Inflammatory macrophage treated with lipopolysaccharide for 4 hours (primary cell): ENCODE measurements around the gene SERPING1.

Experiments used
- DNase-seq: peaks from one replicate; pipeline ENCODE4 v3.0.0-alpha.2; 2020

Gene SERPING1

DNA sequence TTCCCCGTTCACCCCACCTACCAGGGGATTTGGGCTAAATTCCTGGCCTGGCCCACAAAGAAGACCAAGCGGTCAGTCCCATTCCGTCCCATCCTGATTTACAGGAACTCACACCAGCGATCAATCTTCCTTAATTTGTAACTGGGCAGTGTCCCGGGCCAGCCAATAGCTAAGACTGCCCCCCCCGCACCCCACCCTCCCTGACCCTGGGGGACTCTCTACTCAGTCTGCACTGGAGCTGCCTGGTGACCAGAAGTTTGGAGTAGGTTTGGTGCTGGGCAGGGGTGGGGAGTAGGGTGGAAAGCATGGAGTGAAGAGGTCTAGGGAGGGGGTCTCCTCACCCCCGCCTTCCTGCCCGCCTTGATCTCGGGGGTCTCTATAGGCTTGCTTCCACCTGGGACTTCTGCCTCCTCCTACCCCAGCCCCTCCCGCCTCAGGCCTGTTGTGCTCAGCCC lies at the start of gene SERPING1:
SERPING1 (plus strand) TSS at position 225 of the 455 bp plus-strand sequence. CDS start 586 bp downstream, outside the sequence.
- no peak for DNase-seq

DNA sequence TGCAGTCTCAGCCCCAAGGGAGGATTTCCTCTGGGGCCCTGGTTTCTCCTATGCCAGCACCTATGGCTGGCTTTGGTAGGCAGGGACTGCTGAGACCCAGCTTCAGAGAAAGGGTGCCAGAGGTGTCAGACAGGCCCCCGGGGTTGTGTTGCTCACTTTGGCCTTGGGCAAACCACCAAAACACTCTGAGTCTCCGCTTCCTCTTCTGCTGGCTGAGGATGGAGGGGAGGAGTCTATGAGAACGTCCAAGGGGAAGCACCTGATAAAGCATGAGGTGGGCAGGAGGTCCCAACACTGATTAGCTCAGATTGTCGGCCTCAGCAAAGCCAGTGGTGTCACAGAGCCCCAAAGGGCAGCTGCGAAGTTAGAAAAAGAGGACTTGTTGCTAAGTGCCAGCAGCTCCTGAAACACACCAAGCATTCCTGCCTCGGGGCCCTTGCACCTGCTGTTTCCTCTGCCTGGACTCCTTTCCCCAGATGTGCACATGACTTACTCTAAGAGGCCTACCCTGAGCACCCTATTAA lies 49.6 kb upstream of the SERPING1 start:
- DNase-seq, result peak; percentile 55

DNA sequence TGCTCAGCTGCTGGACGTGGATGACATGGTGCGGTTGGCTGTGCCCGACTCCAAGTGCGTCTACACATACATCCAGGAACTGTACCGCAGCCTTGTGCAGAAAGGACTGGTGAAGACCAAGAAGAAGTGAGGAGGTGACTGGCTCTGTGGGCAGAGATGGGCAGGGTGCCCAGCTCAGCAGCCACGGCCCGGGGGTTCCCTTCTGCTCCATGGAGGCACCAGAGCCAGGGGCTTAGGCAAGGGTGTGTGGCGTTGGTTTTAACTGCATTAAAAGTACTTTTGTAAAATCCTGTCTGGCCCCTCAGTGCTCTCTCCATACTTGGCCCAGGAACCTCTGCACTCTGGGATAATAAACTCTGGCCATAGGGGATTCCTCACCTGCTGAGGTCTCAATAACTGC lies 47.5 kb upstream of the SERPING1 start:
- DNase-seq, result no peak

DNA sequence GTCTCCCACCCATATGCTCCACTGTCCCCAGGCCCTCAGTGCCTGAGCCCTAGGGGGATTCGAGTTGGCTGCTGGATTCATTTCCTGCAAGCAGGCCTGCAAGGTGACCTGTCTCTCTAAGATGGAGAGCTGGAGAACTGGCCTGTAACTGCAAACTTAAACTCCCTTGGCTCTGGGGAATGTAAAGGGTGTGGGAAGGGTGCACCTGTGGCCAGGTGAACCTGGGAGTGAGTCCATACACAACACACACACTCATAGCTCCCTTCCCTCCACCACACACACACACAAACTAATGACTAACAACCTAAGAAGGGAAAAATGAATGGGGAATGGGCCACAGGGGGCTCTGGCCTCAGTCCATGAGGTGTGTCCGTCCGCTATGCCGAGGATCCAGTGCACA lies 45.5 kb upstream of the SERPING1 start:
- no peak for DNase-seq

DNA sequence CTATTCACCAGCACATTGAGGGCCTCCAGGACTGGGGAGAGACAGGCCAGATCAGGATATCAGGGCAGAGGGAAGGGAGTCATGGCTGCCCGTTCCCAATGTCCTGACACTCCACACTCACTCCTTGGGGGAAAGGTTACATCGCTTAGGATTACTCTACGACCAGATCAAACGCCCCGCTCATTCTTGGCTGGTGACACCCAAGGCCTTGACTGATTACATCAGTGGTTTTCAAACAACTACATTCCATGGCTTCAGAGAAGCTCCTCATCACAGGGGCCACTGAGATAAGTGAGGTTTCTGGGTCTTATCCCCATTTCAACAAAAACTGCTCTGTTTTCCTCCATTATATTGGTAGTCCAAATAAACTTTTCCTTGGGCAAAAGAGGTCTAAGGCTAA lies 45.0 kb upstream of the SERPING1 start:
- DNase-seq, result no peak

DNA sequence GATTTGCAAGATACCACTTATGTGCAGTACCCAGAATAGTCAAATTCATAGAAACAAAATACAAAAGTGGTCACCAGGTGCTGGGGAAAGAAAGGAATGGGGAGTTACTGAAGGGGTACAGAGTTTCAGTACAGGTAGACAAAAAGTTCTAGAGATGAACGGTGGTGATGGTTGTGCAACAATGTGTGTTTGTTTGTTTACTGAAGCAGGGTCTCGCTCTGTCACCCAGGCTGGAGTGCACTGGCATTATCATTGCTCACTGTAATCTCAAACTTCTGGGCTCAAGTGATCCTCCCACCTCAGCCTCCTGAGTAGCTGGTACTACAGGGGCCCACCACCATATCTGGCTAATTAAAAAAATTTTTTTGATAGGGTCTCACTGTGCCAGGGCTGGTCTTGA lies 42.1 kb upstream of the SERPING1 start:
- DNase-seq, result no peak

DNA sequence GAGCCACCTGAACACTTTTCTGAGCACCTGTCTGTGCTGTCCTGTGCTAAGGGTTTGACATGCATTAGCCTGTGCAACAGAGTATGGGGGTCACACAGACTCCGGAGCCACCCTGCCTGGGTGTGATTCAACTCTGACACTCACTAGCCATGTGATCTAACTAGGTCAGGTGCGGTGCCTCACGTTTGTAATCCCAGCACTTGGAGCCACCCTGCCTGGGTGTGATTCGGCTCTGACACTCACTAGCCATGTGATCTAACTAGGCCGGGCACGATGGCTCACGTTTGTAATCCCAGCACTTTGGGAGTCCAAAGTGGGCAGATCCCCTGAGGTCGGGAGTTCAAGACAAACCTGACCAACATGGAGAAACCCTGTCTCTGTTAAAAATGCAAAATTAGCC lies 41.4 kb upstream of the SERPING1 start:
- no peak for DNase-seq

DNA sequence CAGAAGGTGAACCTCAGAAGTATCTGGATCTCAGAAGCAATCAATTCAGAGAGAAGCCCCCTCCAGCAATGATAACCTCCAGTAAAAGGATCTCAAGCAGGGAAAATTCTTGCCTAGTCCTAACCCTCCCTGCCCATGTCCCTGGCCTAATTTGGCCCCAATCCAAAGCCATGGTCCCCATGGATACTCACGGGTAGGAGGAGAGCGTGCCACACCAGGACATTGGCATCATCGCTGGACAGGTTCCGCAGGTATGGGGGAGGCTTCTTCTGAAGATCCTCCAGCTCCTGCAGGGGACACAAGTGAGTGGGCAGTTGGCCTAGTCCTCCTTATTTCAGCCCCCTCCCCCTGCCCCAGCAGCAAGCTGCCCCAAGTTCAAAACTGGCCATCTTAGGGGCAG lies 37.3 kb upstream of the SERPING1 start:
- DNase-seq, result no peak

DNA sequence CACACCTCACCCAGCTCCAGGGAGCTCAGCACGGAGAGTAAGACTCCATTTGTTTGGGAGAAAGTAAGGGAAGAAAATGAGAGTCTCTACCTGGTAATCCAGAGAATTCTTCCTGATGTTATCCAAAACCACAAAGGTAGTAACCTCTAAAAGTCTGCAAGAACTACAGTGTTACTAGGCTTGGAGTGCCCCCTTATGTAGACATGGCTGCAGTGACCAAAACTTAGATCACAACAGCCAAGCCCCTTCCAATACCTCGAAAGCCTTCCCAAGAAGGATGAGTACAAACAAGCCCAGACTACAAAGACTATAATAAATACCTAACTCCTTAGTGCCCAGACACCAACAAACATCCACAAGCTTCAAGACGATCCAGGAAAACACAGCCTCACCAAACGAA lies 34.9 kb upstream of the SERPING1 start:
- DNase-seq, result no peak

DNA sequence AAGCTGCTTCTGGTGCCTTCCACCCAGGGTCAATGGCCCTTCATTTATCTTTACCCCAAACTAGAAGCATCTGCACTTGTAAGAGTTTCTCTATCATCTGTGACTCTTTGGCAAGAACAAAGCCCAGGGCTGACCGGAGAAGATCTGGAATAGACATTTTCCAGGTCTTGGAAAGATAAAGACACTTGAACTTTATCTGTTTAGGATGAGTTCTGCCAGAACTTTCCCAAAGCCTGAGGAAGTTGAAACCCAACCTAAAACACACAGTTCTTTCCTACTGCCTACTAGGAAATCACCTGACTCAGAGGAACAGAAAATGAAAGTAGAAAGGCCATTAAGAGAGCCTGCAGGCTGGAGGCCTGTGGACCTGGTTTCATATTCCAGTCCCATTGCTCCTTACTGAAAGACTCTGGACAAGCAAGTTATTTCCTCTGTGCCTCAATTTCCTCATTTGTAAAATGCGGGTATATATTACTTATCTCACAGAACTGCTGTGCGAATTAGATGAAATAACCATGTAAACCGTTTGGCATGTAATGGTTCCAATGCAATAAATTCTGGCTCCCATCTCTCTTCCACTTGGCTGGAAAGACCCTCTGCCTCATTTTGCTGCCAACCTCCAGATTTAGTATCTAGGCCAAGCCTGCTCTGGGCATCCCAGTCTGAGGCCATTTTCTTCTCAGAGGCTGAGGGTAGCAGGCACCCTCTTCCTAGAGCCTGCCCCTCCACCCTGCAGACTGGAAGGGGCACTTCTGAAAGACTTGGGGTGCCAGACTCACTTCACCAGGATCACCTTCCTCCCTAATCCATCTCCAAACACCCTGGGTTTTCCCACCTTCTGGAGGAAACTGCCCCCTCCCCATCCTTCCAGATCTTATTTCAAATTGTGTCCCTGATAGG lies 31.2 kb upstream of the SERPING1 start:
- DNase-seq, result peak; percentile 92

DNA sequence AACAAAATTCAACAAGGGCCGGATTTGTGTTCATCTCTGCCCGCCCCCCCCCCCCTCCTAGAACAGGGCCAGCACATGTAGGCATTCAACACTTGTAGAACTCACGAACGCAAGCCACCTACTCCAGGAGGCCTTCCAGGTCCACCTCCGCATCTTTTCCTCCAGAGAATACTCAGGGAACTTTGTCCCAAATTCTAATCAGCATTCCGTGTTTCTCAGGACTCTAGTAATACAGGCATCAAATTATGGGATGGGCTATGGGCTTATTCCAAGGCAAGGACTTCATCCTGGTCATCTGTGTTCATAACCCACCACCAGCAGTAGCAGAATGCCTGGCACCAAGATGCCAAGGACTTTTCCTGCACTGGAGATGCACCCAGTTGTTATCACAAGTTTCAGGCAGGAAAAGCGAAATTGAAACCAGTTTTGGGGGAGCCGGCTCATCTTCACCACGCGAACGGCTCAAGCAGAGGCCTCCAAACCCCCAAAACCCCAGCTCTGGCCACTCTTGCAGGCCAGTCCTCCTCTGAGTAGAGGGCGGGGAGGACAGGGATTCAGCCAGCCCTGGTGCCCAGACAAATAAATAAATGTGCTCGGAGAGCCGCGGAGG lies 30.5 kb upstream of the SERPING1 start:
- DNase-seq, result peak; percentile 60

DNA sequence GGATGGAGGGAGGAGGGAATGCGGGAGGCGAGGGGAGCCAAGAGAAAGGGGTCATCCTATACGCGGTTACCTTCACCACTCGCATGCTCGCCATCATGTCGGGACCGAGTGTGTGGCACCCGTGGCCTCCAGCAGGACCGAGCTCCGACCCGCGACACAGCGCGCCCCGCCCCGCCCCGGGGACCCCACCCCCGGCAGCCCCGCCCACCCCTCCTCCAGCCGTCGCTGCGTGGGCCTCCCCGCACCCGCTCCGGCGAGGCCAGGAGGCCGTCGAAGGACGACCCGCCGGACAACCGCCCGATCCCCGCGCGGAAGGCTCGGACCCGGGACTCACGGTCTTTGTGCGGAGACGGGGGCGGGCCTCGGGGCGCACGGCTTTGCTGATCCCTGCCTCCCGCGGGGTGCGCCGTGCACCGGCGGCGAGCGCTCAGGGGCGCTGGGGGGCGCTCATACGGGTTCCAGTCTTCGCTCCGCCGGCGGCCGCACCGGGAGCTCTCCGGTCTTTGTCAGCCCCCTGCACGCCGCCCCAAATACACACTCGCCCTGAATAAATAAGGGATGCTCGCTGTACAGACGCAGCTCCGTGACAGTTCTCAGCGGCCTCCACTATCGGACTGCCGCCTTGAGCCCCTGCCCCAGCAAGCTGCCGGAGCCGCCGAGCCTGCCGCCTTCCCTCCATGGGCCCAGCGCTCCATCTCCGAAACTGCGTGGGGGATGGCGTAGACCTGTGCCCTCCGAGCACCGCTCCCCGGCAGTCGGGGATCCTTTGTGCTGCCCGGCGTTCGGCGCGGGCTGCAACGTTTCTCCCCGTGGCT lies 29.8 kb upstream of the SERPING1 start, which contains the start of gene UBE2L6:
UBE2L6 (minus strand) TSS at position 158 of the 815 bp plus-strand sequence; CDS start at position 97, 61 bp downstream.
- DNase-seq, result peak; percentile 63

DNA sequence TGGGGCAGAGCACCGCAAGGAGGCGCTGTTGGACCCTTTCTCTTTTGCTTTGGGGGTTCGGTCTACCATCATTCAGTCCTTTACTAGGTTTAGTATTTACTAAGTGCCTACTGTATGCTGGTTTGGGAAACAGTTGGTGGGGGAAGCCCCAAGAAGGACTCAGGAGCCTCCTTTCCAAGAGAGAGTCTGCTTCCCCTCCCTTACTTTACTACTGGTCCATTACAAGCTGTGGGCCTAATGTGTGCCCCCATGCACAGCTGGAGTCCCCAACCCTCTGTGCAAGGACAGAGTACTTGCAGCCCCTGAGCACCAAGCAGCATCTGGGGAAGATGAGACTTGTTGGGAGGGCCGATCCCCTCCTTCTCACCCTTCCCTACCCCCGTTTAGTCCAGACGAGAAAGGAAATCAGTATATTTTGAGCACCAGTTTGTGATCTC lies 29.1 kb upstream of the SERPING1 start:
- DNase-seq, result peak; percentile 84

DNA sequence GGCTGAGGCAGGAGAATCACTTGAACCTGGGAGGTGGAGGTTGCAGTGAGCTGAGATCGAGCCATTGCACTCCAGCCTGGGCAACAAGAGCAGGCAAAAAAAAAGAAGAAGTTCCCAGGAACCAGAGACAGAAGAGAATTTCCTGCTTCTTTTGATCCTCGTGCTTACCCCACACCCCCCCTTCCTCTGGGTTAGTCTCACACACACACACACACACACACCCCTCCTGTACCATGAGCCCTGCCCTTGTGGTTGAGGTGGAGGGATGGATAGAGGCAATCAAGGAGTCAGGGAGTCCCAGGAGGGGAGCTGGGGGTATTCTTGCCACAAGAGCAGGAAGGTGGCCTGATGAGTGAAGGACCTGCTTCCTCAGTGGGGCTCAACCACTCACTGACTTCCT lies 25.9 kb upstream of the SERPING1 start:
- peak; percentile 49 for DNase-seq

DNA sequence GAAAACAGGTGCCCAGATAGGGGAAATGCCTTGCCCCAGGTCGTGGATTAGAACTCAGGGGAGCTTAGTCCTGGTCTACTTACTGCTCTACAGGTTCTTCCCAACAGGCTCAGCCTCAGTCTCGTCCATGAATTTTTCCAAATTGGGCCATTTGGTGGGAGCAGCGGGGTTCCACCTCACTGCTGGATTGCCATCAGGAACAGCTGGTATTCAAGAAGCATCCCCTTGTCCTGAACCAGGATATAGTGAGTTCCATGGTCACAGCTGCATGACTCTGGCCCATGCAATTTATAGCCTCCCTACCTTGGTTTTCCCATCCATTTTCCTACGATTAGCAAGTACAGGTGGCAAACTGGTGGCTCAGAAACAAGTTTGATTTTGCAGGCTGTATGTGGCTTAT lies 23.4 kb upstream of the SERPING1 start:
- DNase-seq, result no peak

DNA sequence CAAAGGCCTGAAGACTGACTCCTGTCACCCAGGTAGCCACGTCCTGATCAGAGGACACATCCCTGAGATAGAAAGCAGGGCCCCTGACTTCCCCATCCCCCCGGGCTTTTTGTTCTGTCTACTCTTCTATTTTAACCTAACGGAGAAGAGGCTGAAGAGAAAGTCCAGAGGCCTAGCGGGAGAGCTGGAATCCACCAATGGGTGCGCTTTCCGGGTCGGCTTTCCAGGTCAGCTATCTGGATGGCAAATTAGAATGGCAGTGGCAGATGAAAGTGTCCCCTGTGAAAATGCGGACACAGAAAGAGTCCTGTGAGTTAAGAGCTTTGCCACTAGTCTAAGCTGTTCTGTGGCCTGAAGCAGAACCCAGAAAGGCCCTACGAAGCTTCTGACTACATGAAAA lies 13.1 kb upstream of the SERPING1 start:
- no peak for DNase-seq

DNA sequence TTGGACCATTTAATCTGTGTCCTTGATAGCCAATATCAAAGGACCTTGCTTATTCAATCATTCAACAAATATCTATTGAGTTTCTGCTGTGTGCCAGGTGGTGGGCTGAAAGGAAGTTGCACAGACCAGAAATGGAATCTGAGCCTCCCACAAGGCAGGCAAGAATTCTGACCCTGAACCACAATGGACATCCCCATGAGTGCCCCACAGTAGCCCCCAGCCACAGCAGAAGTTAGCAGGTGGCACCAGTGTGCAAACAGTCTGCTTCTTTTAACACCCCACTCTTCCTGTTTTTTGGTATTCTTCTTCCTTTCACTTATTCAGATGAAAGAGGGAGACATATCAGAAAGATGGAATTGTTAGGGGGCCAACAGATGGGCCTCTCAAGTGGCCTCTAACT lies 12.2 kb upstream of the SERPING1 start:
- DNase-seq, result peak; percentile 16

DNA sequence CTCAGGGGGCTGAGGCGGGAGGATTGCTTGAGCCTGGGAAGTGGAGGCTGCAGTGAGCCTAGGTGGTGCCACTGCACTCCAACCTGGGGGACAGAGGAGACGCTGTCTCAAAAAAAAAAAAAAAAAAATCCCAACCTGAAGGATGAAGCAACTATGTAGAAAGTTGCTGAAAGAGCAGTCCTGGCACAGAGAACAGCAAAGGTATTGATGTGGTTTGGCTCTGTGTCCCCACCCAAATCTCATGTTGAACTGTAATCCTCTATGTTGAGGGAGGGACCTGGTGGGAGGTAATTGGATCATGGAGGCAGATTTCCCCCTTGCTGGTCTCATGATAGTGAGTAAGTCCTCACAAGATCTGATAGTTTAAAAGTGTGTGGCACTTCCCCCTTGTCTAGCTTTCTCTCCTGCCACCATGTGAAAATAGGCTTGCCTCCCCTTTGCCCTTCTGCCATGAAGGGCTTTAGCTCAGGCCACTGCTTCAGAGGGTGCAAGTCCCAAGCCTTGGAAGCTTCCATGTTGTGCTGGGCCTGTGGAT lies 10.7 kb upstream of the SERPING1 start:
- DNase-seq, result peak; percentile 53

DNA sequence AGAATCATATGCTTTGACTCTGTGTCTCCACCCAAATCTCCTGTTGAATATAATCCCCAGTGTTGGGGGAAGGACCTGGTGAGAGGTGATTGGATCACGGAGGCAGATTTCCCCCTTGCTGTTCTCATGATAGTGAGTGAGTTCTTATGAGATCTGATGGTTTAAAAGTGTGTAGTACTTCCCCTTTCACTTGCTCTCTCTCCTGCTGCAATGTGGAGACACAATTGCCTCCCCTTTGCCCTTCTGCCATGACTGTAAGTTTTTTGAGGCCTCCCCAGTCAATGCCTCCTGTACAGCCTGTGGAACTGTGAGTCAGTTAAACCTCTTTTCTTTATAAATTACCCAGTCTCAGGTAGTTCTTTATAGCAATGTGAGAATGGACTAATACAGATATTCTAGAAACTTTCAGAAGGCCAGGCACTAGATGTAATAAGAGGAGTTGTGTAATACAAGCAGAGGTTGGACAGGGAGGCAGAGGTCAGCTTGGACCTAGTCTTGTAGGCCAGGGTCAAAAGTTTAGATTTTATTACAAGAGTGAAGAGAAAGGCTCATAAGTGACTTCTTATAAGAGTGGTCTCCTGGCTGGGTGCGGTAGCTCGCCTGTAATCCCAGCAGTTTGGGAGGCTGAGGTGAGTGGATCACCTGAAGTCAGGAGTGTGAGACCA lies 9.3 kb upstream of the SERPING1 start:
- peak; percentile 54 for DNase-seq

DNA sequence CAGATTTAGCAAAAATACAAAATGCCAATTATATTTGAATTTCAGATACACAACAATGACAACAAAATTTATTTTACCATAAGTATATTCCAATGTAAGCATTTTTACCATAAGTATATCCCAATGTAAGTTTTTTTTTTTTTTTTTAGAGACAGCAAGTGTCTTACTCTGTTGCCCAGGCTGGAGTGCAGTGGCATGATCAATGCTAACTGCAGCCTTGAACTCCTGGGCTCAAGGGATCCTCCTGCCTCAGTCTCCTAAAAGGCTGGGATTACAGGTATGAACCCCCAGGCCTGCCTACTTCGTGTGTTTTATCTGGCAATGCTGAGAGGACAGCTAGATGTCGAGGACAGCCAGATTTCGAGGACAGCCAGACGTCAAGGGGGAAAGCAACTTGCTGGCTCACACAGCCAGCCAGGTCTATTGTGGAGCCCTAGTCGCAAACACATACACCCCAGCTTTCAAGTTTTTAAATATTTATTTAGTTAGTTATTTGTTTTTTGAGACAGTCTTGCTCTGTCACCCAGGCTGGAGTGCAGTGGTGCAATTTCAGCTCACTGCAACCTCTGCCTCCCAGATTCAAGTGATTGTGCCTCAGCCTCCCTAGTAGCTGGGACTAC lies 1.1 kb upstream of the SERPING1 start:
- no peak for DNase-seq
